Neutrophil (primary cell): ENCODE results near the gene PHKA2.

Experiments
- H3K27ac ChIP-seq: fragments of 200-600 bp; sonication (generic); 2 replicates; pipeline ENCODE4 v1.5.1; 2016; ENCODE audit warnings: mild to moderate bottlenecking, moderate library complexity
- H3K27me3 ChIP-seq: fragments of 200-600 bp; sonication (generic); 2 replicates; pipeline ENCODE4 v1.6.0; 2016; ENCODE audit warnings: mild to moderate bottlenecking
- H3K36me3 ChIP-seq: fragments of 200-600 bp; sonication (generic); 2 replicates; pipeline ENCODE4 v1.5.1; 2017
- H3K4me1 ChIP-seq, 2 experiments: fragments of 200-600 bp in 1 of 2; sonication (generic) in 1 of 2; 1 replicate in 1 of 2; 2 replicates in 1 of 2; pipeline versions ENCODE4 v1.5.1 to v1.6.1; 2013 to 2016; ENCODE audit warnings: low read depth in 1 of 2, low read length in 1 of 2, mild to moderate bottlenecking in 1 of 2, moderate library complexity in 1 of 2; ENCODE audit not compliant: control insufficient read depth in 1 of 2, insufficient read depth in 1 of 2
- H3K4me3 ChIP-seq, 2 experiments: fragments of 200-600 bp in 1 of 2; sonication (generic) in 1 of 2; 1 replicate in 1 of 2; 2 replicates in 1 of 2; pipeline ENCODE4 v1.5.1; 2013 to 2016; ENCODE audit warnings: low read depth in 1 of 2, low read length in 1 of 2, mild to moderate bottlenecking in 1 of 2, moderate library complexity in 1 of 2
- H3K9me3 ChIP-seq: fragments of 200-600 bp; sonication (generic); 2 replicates; pipeline ENCODE4 v1.5.1; 2016
- TF ChIP-seq, protein P1 (sequence below): fragments of 200-600 bp; sonication (generic); IDR thresholded peaks from 2 replicates; pipeline ENCODE4 v1.5.1; 2016; ENCODE audit warnings: antibody characterized with exemption

Gene PHKA2

DNA sequence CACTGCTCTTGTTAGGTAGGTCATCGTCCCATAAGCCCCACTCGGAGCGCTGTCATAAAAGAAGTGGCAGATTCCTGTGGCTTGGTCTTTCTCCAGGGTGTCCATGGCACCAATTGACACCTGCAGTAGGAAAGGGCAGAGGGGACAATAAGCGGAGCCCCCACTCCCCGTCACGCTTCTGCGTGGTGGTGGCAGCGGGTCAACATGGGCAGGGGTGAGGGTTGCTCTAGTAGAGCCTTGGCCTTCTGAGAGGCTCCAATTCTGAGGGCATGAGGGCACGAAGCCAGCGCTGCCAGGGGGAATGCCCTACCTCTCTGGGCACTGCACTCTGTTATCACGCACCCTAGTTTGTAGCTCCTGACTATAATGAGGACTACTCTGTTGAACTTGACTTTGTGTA is 90.4 kb downstream of the PHKA2 start:
- H3K4me3 ChIP-seq, result no peak overlapping the region
- no peaks in the 10 kb centered on the region for H3K4me1 ChIP-seq
- H3K27me3 ChIP-seq, result no peaks in the 10 kb centered on the region
- H3K27ac ChIP-seq, result no peak overlapping the region
- no peaks in the 10 kb centered on the region for H3K9me3 ChIP-seq
- peaks cover 76% of the 10 kb centered on the region for H3K36me3 ChIP-seq
- TF ChIP-seq, protein P1, sequence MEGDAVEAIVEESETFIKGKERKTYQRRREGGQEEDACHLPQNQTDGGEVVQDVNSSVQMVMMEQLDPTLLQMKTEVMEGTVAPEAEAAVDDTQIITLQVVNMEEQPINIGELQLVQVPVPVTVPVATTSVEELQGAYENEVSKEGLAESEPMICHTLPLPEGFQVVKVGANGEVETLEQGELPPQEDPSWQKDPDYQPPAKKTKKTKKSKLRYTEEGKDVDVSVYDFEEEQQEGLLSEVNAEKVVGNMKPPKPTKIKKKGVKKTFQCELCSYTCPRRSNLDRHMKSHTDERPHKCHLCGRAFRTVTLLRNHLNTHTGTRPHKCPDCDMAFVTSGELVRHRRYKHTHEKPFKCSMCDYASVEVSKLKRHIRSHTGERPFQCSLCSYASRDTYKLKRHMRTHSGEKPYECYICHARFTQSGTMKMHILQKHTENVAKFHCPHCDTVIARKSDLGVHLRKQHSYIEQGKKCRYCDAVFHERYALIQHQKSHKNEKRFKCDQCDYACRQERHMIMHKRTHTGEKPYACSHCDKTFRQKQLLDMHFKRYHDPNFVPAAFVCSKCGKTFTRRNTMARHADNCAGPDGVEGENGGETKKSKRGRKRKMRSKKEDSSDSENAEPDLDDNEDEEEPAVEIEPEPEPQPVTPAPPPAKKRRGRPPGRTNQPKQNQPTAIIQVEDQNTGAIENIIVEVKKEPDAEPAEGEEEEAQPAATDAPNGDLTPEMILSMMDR, result no peak

DNA sequence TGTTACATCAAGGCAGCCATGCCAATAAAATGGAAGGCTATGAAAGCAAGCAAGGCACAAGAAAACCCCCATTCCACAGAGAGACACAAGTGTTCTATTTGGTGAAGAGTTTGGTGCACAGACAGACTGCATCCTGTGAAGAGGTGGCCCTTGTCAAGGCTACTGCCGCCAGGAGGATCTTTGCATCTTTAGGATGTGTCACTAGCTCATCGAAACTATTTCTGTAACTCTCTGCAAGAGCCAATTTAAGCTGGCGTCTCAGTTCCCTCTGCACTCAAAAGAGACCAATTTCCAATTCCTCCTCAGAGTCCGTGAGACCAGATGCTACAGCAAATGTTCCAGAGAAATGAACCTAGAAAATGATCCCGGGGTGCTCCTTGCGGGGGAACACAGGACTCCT is 91.0 kb downstream of the PHKA2 start:
- Histone ChIP-seq H3K27ac (no peak overlapping the region), H3K4me3 (no peak overlapping the region), H3K27me3 (no peaks in the 10 kb centered on the region), H3K4me1 (no peaks in the 10 kb centered on the region), H3K36me3 (peaks cover 69% of the 10 kb centered on the region), H3K9me3 (no peaks in the 10 kb centered on the region)
- TF ChIP-seq, protein P1, result no peak

DNA sequence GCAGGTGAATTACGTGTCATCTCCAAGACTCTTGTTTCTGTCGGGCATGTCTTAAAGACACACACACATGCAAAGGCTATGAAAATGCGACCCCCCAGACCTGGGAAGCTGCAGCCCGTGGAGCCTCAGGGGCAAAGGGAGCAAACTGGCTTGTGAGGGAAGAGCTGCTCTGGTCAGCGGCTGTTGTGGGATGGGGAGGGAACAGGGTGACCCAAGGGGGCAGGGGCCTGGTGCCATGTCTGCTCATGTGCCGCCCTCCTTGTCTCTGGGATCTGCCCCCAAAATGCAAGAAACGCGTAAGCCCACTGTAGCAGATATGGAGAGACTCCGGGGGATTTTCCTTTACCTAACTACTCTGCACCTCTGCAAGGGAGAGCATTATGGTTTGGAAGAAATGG is 92.4 kb downstream of the PHKA2 start:
- Histone ChIP-seq H3K27ac (no peak overlapping the region), H3K36me3 (peaks cover 56% of the 10 kb centered on the region), H3K9me3 (no peaks in the 10 kb centered on the region), H3K27me3 (no peaks in the 10 kb centered on the region), H3K4me3 (no peak overlapping the region), H3K4me1 (peaks cover 5 to 9% of the 10 kb centered on the region in 2 experiments)
- TF ChIP-seq, protein P1, result no peak

DNA sequence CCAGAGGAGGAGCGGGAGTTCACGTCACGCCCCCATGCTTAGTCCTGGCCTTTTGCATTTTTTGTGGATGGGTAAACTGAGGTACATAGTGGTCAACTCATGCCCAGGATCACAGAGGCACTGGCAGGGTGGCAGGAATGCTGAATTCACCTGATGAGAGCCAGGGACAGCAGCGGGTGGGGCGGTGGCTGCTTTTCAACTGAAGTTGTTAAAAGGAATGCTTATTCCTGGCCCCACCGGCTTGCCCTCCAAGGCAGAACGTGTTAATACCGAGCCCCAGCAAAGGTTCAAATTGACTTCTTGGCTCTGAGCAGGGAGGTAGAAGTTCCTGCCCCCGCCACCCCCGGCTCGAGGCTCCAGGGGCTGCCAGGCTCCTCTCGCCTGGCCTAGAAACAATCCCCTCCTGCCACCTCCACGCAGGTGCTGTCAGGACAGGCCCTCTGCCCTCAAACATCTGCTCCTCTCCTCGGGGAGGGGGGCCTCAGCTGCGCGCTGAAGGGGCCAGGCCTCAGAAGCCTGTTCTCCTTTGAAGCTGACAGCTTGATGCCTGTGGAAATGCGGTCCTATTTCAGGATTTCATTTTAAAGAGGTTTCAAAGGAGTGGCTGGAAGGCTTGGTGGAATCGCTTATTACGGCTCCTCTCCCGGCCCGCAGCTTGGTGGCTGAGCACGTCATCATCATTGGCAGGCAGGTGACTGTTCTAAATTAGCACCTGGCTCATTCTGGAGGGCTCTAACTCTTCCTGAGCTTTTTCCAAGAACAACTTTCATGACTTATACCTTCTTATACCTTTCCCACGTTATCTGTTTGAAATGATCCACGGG is 93.0 kb downstream of the PHKA2 start:
- H3K27ac ChIP-seq, result no peak overlapping the region
- H3K4me3 ChIP-seq, result no peak overlapping the region
- H3K4me1 ChIP-seq, result peaks cover 9% of the 10 kb centered on the region in 2 experiments
- TF ChIP-seq, protein P1, result no peak
- H3K9me3 ChIP-seq, result no peaks in the 10 kb centered on the region
- H3K36me3 ChIP-seq, result peaks cover 50% of the 10 kb centered on the region
- H3K27me3 ChIP-seq, result no peaks in the 10 kb centered on the region

DNA sequence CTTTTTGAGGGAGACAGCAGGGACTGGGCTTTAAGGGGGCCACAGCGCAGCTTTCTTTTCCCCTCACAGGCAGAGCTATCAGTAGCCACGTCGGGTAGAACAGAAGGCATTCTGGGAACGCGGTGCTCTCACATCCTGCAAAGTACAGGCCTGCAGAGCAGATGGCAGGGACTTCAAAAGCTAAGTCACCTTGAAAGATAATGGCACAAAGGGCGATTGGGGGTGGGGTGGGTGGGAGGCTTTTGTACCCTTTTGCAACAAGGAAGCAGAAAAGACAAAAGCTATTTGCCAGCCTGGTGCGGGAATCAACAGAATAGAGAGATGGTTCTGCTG is 93.9 kb downstream of the PHKA2 start:
- Histone ChIP-seq H3K4me3 (no peak overlapping the region), H3K9me3 (no peaks in the 10 kb centered on the region), H3K36me3 (peaks cover 43% of the 10 kb centered on the region), H3K27ac (no peak overlapping the region), H3K4me1 (peaks cover 9 to 15% of the 10 kb centered on the region in 2 experiments), H3K27me3 (no peaks in the 10 kb centered on the region)
- TF ChIP-seq, protein P1, result no peak
